ENCODE data around the gene DNM3. TPM values are rescaled to one million over a fixed set of nuclear protein-coding genes. Genes with fewer than 3 reads are reported as not detected.

Gene DNM3
- total and polyA plus RNA-seq, 10 of the 15 experiments (the other 5 are each of a cell fraction or from before 2014, with no cell fraction given): 0.03 to 1.5 (median 0.08) TPM; not detected in 3

GRCh38 chr1:172443666-172444453 lies 602.6 kb downstream of the DNM3 start, which contains the start of gene PIGC (continued):
- TF ChIP-seq NFXL1 (IDR thresholded peaks at IDR 0.05; ENCODE audit: borderline replicate concordance) (no peak), ZBED1 (IDR thresholded peaks at IDR 0.05; ENCODE audit: borderline replicate concordance) (no peak), ATF3 (IDR thresholded peaks at IDR 0.05; ENCODE audit: borderline replicate concordance, extremely low read depth, low read depth, low read length) (no peak), ASH2L (IDR thresholded peaks at IDR 0.05; ENCODE audit: borderline replicate concordance, low read depth) (no peak), EED (IDR thresholded peaks at IDR 0.05; ENCODE audit: low read depth) (peak; percentile 70; the same call in 1 of the 2 replicates), RB1 (IDR thresholded peaks at IDR 0.05; ENCODE audit: borderline replicate concordance) (peak; percentile 98), STAT3 (IDR thresholded peaks at IDR 0.05; ENCODE audit: low read depth, low read length) (no peak), CBX5 (IDR thresholded peaks at IDR 0.05; ENCODE audit: low read depth) (0 out of 2 replicates have a peak, but pooled peaks have one; percentile 65), ATF2 (IDR thresholded peaks at IDR 0.05; ENCODE audit: low read length) (no peak), SMARCA5 (IDR thresholded peaks at IDR 0.05) (peak; percentile 93), CREM (IDR thresholded peaks at IDR 0.05; ENCODE audit: low read depth) (peak; percentile 44; the same call in 1 of the 2 replicates), TARDBP (IDR thresholded peaks at IDR 0.05; ENCODE audit: borderline replicate concordance) (no peak), ZNF24 (IDR thresholded peaks at IDR 0.05) (no peak), SUPT20H (IDR thresholded peaks at IDR 0.05; ENCODE audit: borderline replicate concordance, control insufficient read depth, low read depth, low read length) (no peak), LARP7 (IDR thresholded peaks at IDR 0.05) (peak; percentile 80), BHLHE40 (IDR thresholded peaks at IDR 0.05; ENCODE audit: borderline replicate concordance in 1 of 2, low read depth in 2 of 2, low read length in 1 of 2) (peak in 1 of 2 experiments; percentile 40; a peak in 1 of 4 replicates), RELB (IDR thresholded peaks at IDR 0.05; ENCODE audit: low read depth) (0 out of 2 replicates have a peak, but pooled peaks have one; percentile 46), MXI1 (IDR thresholded peaks at IDR 0.05; ENCODE audit: low read depth, low read length) (peak; percentile 41), PRDM15 (CRISPR knock-in tag; IDR thresholded peaks at IDR 0.05) (no peak), CTCF (IDR thresholded peaks at IDR 0.05 in 2 of 3, conservative IDR thresholded peaks at IDR 0.05 in 1 of 3; ENCODE audit: control insufficient read depth in 2 of 3, extremely low read depth in 1 of 3, insufficient read depth in 1 of 3, low read depth in 3 of 3, low read length in 3 of 3) (peak; percentile 89 to 93 (median 91))

Measured in GM12878 (cell line).